GM18498 (cell line): ENCODE results near the gene CENPU.
"Not testable (repeated sequence)": the region's sequence is repeated elsewhere in the genome, so short reads cannot be mapped to it uniquely, and the experiment has no call there.

Experiments used
- ATAC-seq: cut with Tn5 transposase; IDR thresholded peaks from one replicate; pipeline ENCODE4 v1.9.1; 2021; ENCODE audit warnings: mild to moderate bottlenecking, moderate library complexity; ENCODE audit not compliant: unreplicated experiment

Gene CENPU

GRCh38 chr4:184752496-184753275, 18.8 kb upstream of the CENPU start:
- no peak for ATAC-seq

- no peak for ATAC-seq
These were observed 17.7 kb upstream of the CENPU start for GRCh38 chr4:184751585-184751956.

DNA sequence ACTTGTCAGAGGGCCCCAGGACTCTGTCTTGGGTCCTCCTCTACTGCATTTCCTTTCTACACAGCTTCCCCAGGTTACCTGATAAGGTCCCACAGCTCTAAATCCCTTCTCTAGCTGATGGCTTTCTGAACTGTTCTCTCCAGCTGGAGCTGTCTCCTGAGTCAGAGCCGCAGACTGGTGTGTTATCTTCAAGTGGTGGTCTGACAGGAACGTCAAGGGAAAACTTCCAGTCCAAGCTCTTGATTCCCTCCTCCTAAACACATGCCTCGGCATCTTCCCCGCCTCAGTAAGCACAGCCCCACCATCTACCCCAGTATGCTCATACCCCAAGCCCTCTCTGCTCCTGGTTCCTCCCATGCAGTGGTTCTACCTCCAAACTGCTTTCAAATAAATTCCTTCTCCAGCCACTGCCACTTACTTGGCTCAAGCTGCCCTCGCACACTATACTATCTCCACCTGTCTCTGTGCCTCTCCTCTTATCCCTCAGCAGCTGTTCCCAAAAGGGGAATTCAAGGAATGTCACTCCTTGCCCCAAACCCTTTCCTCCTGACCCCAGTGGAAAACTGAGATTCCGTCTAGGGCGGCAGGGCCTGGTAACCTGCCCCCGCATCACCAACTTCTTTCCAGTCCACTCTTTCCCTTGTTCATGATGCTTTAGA, 17.2 kb upstream of the CENPU start:
- no peak for ATAC-seq

DNA sequence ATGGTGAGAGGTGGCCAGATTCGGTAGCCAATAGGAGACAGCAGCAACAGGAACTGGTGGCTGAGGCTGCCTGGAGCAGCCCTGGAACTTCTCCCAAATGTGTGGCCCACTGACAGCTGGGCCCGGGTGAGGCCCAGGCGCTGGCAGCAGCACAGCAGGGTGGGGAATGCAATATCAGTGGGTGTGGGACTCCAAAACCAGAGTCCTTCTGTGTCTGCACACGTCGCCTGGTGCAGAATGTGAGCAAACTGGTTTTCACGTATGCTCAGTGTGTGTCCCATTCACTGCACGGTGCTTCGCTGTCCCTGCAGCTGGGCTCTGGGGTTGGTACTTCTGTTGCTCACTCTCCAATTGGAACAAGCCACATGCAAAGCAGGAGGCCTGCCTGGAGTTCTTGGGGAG, 14.4 kb upstream of the CENPU start:
- ATAC-seq = no peak

DNA sequence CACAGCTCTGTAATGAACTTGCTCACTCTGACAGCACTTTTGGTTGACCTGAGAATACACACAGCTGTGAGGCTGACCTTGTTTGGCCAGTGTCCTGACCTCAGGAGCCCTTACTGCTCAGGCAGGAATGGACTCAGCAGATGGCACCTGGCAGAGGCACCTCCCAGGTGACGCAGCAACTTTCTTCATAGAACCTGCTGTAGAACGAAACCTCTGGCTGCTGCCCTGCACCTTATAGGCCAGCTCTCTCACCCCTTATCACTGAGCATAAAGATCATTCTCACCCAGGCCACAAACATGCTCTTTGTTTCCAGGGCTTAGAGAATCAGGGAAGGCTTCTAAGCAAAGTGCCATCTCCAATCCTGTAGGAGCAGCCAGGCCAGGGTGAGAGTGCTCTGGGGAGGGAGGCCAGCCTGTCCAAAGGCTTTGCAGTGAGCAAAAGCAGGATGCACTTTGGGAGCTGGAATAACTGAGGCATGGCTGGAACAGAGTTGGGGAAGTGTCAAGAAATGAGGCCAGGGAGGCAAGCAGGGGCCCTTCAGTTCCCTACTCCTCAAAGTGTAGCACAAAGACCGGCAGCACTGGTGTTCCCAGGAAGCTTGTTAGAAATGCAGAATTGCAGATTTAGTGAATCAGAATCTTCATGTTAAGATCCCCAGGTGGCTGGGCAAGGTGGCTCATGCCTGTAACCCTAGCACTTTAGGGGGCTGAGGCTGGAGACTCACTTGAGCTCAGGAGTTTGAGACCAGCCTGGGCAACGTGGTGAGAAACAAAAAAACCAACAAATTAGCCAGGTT, 13.3 kb upstream of the CENPU start:
- no peak for ATAC-seq

GRCh38 chr4:184745831-184746795, 12.2 kb upstream of the CENPU start:
- ATAC-seq = peak; percentile 62

GRCh38 chr4:184744236-184744635, 10.3 kb upstream of the CENPU start:
- no peak for ATAC-seq

GRCh38 chr4:184743650-184744049, 9.8 kb upstream of the CENPU start:
- no peak for ATAC-seq

GRCh38 chr4:184741651-184742050, 7.8 kb upstream of the CENPU start:
- ATAC-seq = not testable (repeated sequence)

- no peak for ATAC-seq
These were observed 7.1 kb upstream of the CENPU start for GRCh38 chr4:184740980-184741391.

DNA sequence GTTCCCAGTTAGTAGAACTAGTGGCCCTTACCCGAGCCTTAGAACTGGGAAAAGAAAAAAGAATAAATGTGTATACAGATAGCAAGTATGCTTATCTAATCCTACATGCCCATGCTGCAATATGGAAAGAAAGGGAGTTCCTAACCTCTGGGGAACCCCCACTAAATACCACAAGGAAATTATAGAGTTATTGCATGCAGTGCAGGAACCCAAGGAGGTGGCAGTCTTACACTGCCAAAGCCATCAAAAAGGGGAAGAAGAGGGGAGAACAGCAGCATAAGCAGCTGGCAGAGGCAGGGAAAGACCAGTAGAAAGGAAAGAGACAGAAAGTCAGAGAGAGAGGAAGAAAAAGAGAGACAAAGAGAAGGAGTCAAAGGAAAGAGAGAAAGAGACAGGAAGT, 5.7 kb upstream of the CENPU start:
- not testable (repeated sequence) for ATAC-seq

- ATAC-seq = no peak
These were observed 862 bp upstream of the CENPU start for GRCh38 chr4:184734758-184735157.

GRCh38 chr4:184732126-184732525, 1.8 kb downstream of the CENPU start:
- no peak for ATAC-seq

DNA sequence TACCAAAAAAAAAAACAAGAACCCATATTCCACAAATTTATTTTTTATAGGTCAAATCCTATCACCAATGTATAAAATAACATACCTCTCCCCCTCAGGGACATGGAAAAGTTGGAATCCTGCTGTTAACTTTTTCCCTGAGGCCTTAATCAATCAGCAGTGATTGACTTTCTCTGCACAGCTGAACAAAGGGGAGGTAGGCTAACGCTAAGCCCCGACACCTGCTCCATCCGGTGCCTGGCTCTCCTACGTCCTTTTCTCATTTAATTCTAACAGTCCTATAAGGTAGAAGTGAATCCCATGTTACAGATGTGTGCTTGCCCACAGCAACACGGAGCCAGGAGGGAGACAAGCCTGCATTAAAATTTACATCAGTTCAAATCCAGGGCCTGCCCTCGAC, 2.8 kb downstream of the CENPU start:
- ATAC-seq = no peak

DNA sequence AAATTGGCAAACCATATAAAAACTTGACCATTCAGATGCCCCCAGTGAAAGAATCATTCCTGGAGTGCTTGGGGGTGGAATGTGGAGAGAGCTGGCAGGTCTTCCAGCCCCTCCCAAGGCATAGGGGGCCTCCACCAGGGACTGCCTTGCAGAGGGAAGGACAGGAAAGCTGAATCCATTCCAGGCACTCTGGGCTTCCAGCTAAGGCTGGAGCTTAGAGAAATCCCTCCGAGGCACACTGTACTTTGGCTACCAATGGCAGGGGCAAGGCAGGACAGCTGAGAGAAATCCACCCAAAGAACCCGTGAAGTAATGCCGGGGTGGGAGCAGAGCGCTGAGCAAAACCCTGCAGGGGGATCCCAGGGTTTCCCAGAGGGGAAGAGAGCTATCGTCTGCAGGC, 4.0 kb downstream of the CENPU start:
- ATAC-seq = no peak

- ATAC-seq = no peak
These were observed 5.0 kb downstream of the CENPU start for GRCh38 chr4:184728858-184729257.

GRCh38 chr4:184727430-184727829, 6.5 kb downstream of the CENPU start:
- ATAC-seq = no peak

GRCh38 chr4:184722798-184723197, 11.1 kb downstream of the CENPU start:
- no peak for ATAC-seq

GRCh38 chr4:184721254-184721653, 12.6 kb downstream of the CENPU start:
- no peak for ATAC-seq

DNA sequence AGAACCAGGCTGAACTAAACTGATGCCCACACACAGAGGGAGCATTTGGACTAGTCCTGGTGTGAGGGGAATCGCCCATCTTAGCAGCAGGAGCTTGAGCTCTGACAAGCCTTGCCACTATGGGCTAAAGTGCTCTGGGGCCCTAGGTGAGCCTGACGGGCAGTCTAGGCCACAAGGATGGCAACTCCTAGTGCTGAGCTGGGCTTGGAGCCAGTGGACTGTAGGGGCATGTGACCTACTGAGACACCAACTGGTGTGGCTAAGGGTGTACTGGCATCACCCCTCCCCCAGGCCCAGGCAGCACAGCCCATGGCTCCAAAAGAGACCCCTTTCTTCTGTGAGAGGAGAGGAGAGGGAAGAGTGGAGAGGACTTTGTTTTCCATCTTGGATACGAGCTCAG, 14.5 kb downstream of the CENPU start:
- no peak for ATAC-seq

DNA sequence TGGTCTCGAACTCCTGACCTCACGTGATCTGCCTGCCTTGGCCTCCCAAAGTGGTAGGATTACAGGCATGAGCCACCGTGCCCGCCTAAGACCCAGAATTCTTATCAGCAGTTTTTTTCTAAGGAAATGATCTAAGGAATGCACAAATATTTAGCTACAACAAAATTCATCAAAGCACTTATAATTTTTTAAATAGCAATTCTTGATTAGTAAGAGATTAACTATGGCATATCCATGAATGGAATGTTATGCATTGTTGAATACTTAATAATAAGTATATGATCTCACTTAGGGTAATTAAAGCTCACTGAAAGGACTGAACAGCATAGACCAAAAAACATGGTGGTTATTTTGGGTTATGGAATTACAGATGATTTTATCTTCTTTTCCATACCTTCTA, 18.4 kb downstream of the CENPU start:
- ATAC-seq = no peak
